ENCODE measurements around the gene PAQR5. TPM values are rescaled to one million over a fixed set of nuclear protein-coding genes. Genes with fewer than 3 reads are reported as not detected.

Gene PAQR5
- total and polyA plus RNA-seq, 9 of the 15 experiments (the other 6 are each of a cell fraction or from before 2014, with no cell fraction given) = 0.04 to 0.08 TPM; not detected in 7

DNA sequence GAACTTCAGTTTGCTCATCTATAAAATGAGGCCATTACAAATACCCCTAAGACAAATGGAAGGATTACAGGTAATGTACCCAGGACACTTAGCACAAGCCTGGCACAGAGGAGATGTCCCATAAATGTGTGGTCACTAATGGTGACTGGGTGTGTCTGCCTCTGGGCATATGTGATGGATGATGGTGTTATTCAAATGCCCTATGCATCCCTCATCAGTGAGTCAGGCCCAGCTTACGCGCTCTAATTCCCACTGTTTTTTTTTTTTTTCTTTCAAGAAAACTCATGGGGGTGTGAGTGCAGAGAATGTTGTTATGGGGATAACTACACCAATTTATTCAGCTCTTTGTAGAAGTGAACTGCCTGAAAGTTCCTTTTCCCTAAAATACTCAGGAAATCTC is 91.9 kb downstream of the PAQR5 start (continued):
- TF ChIP-seq, protein P1, sequence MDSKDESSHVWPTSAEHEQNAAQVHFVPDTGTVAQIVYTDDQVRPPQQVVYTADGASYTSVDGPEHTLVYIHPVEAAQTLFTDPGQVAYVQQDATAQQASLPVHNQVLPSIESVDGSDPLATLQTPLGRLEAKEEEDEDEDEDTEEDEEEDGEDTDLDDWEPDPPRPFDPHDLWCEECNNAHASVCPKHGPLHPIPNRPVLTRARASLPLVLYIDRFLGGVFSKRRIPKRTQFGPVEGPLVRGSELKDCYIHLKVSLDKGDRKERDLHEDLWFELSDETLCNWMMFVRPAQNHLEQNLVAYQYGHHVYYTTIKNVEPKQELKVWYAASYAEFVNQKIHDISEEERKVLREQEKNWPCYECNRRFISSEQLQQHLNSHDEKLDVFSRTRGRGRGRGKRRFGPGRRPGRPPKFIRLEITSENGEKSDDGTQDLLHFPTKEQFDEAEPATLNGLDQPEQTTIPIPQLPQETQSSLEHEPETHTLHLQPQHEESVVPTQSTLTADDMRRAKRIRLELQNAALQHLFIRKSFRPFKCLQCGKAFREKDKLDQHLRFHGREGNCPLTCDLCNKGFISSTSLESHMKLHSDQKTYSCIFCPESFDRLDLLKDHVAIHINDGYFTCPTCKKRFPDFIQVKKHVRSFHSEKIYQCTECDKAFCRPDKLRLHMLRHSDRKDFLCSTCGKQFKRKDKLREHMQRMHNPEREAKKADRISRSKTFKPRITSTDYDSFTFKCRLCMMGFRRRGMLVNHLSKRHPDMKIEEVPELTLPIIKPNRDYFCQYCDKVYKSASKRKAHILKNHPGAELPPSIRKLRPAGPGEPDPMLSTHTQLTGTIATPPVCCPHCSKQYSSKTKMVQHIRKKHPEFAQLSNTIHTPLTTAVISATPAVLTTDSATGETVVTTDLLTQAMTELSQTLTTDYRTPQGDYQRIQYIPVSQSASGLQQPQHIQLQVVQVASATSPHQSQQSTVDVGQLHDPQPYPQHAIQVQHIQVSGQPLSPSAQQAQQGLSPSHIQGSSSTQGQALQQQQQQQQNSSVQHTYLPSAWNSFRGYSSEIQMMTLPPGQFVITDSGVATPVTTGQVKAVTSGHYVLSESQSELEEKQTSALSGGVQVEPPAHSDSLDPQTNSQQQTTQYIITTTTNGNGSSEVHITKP (IDR thresholded peaks at IDR 0.05; ENCODE audit: partially characterized antibody) = no peak
- TF ChIP-seq MTF1 (CRISPR knock-in tag; IDR thresholded peaks at IDR 0.05; ENCODE audit: borderline replicate concordance) = no peak

- Histone ChIP-seq H3K4me3 (no peak overlapping the region), H3K79me2 (ENCODE audit: control insufficient read depth, insufficient read depth, low read length) (no peaks in the 10 kb centered on the region), H3K4me2 (ENCODE audit: insufficient read depth, low read length) (no peak overlapping the region), H4K20me1 (replicated peaks; ENCODE audit: control insufficient read depth, insufficient read depth, low read length) (peaks cover 10% of the 10 kb centered on the region; the same call in 1 of the 2 replicates), H3K4me1 (replicated peaks in 1 of 2; ENCODE audit: control insufficient read depth in 2 of 2, insufficient read depth in 2 of 2, low read length in 2 of 2) (peaks cover 0 to 8% of the 10 kb centered on the region in 2 experiments; a peak in 2 of 5 replicates), H3K9me1 (ENCODE audit: control insufficient read depth, insufficient read depth, low read length) (no peaks in the 10 kb centered on the region), H3K9ac (ENCODE audit: insufficient read depth in 1 of 2, low read depth in 2 of 2, low read length in 2 of 2) (no peak overlapping the region), H3K9me3 (replicated peaks; ENCODE audit: control insufficient read depth, insufficient read depth, low read depth, low read length) (no peaks in the 10 kb centered on the region), H3K36me3 (ENCODE audit: control insufficient read depth, insufficient read depth, low read length) (no peaks in the 10 kb centered on the region), H2AFZ (ENCODE audit: low read depth, low read length) (no peak overlapping the region), H3K27ac (ENCODE audit: extremely low read depth, low read depth, low read length) (no peak overlapping the region), H3K27me3 (ENCODE audit: control insufficient read depth in 2 of 2, insufficient read depth in 2 of 2, low read length in 2 of 2) (peaks cover 14 to 62% of the 10 kb centered on the region in 2 experiments; a peak in 4 of 5 replicates)
- in situ Hi-C loops (cut with MboI) (no loop called here), intact Hi-C loops (cut with micrococcal nuclease) (loop anchor here (10.0 kb wide), 1 partner anchor 86 kb away; no protein-coding TSS in a partner anchor)
- no peak for TF ChIP-seq XRCC5 (IDR thresholded peaks at IDR 0.05; ENCODE audit: low read depth, low read length)
- TF ChIP-seq ZNF717 (CRISPR knock-in tag; IDR thresholded peaks at IDR 0.05) = no peak
- TF ChIP-seq POLR2A (conservative IDR thresholded peaks at IDR 0.05) = no peak
- no peak for TF ChIP-seq TBL1XR1 (IDR thresholded peaks at IDR 0.05; ENCODE audit: low read length in 2 of 2)
- TF ChIP-seq ZNF431 (CRISPR knock-in tag; IDR thresholded peaks at IDR 0.05) = no peak
- WGBS (ENCODE audit: insufficient coverage, low coverage, missing lambda C conversion rate) = 2% methylated on average over 11 of the region's 11 CpGs
- FAIRE-seq (no peak), DNase-seq (ENCODE audit: extremely low read depth in 1 of 4, low spot score in 3 of 4) (no peak), ATAC-seq (no peak)
- ChIA-PET POLR2A (interaction anchor here (0.7 to 1.3 kb wide), 2 partner anchors 27 to 130 kb away, joined by 3 to 4 read pairs; no protein-coding TSS in a partner anchor), CTCF (ENCODE audit: low intra/inter-chr PET ratio) (no interaction called here)
- no TSS peak for BruUV-seq (replicated peaks)
These were observed 92.5 kb downstream of the PAQR5 start for GRCh38 chr15:69391046-69391757.
